Neural progenitor cell (in vitro differentiated cells): Measurements from ENCODE around the gene CNTNAP2.

ENCODE experiments used
- CTCF ChIP-seq: fragments of 200-600 bp; sonication (generic); IDR thresholded peaks from 2 replicates; pipeline ENCODE4 v1.5.1; 2017; ENCODE audit warnings: antibody characterized with exemption, mild to moderate bottlenecking
- EZH2 ChIP-seq: fragments of 200-600 bp; sonication (generic); IDR thresholded peaks from 2 replicates; pipeline ENCODE4 v1.6.1; 2017; ENCODE audit warnings: antibody characterized with exemption, mild to moderate bottlenecking, moderate library complexity
- EZH2phosphoT487 ChIP-seq: fragments of 200-600 bp; sonication (generic); IDR thresholded peaks from 2 replicates; pipeline ENCODE4 v1.6.1; 2017; ENCODE audit warnings: antibody characterized with exemption

GRCh38 chr7:147478796-147479195, 1362.2 kb downstream of the CNTNAP2 start:
- TF ChIP-seq CTCF (no peak), EZH2phosphoT487 (no peak), EZH2 (no peak)
